AG04449 (cell line): ENCODE results near the gene ZNF227.
"Not testable (repeated sequence)": the region's sequence is repeated elsewhere in the genome, so short reads cannot be mapped to it uniquely, and the experiment has no call there.

Experiments used
- CTCF ChIA-PET: fragments of 350-600 bp; formaldehyde crosslinking; extraction: SDS; loops from one replicate; lab custom pipeline; 2021; ENCODE audit warnings: antibody characterized with exemption; lab: Yijun Ruan, JAX
- POLR2A ChIA-PET: fragments of 400-600, 350-600 bp; formaldehyde crosslinking; extraction: SDS; loops from one replicate; lab custom pipeline; 2020; ENCODE audit warnings: antibody characterized with exemption, inconsistent platforms; lab: Yijun Ruan, JAX
- DNase-seq: peaks from one replicate; pipeline ENCODE4 v3.0.0-alpha.2; 2010; ENCODE audit warnings: low read depth, low spot score
- H3K4me3 ChIP-seq: 2 replicates; pipeline ENCODE4 v1.5.1; 2011; ENCODE audit warnings: low read depth, mild to moderate bottlenecking, control low read depth, low read length
- TF ChIP-seq, protein P1 (sequence below): IDR thresholded peaks from one replicate; pipeline ENCODE4 v1.5.1; 2011; ENCODE audit warnings: mild to moderate bottlenecking, moderate library complexity, low read length, control low read depth, inconsistent platforms; ENCODE audit not compliant: insufficient read depth; ENCODE audit errors: missing control alignments

Gene ZNF227

DNA sequence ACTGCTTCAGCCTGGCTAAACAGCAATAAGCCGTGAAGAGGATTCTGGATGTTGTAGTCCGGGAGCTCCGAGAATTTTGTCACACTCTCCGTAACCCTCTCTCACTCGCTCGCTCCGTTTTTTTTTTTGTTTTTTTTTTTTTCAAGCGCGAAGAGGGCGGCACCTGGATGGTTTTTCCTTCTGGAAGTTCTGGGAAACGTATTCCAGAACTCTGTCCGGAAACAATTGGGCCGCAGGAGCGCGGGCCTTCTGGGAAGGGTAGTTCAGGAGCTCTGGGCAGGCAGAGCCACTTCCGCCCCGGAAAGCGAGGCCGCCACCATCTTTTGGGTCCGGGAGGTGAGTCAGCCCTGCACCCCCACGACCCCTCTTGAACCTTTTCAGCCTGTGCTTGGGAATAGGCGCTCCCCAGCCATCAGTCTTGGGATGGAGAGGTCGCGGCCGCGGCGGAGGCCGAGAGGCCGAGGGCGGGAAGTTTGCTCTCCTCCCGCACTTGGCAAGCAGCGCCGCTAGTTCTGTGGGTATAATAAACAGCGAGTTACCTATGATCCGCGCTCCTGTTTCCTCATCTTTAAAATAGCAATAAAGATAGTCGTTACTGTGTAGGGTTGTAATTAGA is at the start of gene ZNF227:
TSS of gene ZNF227 (plus strand) at position 283 of the 616 bp plus-strand sequence. CDS start 5,261 bp downstream, outside the sequence.
- ChIA-PET CTCF (no interaction called here), POLR2A (interaction anchor here (0.6 to 0.9 kb wide), 6 partner anchors 29 to 385 kb away, joined by 3 to 6 read pairs (median 3); partner anchors contain the start of genes ZNF225 and ZNF283)
- DNase-seq, result peak; percentile 71

DNA sequence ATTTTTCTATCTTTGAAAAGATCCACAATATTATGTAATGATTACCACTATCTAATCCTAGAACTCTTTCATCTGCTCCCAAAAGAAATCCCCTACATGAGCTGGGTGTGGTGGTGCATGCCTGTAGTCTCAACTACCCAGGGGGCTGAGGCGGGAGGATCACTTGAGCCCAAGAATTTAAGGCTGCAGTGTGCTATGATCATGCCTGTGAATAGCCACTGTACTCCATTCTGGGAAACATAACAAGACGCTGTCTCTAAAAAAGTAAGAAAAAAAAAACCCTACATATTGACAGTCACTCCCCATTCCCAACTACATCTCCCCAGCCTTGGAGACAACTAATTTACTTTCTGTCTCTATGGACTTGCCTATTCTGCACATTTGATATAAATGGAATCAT is 48.5 kb upstream of the ZNF227 start:
- ChIA-PET CTCF (no interaction called here), POLR2A (interaction anchor here (1.5 kb wide), 1 partner anchor 50 kb away, joined by 5 read pairs; no protein-coding TSS in a partner anchor)
- TF ChIP-seq, protein P1, sequence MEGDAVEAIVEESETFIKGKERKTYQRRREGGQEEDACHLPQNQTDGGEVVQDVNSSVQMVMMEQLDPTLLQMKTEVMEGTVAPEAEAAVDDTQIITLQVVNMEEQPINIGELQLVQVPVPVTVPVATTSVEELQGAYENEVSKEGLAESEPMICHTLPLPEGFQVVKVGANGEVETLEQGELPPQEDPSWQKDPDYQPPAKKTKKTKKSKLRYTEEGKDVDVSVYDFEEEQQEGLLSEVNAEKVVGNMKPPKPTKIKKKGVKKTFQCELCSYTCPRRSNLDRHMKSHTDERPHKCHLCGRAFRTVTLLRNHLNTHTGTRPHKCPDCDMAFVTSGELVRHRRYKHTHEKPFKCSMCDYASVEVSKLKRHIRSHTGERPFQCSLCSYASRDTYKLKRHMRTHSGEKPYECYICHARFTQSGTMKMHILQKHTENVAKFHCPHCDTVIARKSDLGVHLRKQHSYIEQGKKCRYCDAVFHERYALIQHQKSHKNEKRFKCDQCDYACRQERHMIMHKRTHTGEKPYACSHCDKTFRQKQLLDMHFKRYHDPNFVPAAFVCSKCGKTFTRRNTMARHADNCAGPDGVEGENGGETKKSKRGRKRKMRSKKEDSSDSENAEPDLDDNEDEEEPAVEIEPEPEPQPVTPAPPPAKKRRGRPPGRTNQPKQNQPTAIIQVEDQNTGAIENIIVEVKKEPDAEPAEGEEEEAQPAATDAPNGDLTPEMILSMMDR, result no peak
- H3K4me3 ChIP-seq, result no peak overlapping the region
- no peak for DNase-seq

More for the DNA sequence above, at the start of gene ZNF227:
- TF ChIP-seq, protein P1, result no peak
- H3K4me3 ChIP-seq, result peak within 1 kb of the TSS; percentile 94

DNA sequence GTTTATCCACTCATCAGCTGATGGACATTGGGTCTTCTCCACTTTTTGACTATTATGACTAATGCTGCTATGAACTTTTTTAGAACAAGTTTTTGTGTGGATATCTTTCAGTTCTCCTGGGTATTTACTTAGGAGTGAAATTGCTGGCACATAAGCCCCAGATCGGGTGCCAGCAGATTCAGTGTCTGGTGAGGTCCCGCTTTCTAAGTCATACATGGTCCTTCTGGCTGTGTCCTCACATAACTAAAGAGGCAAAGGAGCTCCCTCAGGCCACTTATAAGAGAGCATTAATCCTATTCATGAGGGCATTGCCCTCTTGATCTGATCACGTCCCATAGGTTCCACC is 48.0 kb upstream of the ZNF227 start:
- ChIA-PET CTCF (interaction anchor here (1.0 kb wide), 1 partner anchor 10 kb away, joined by 3 read pairs; no protein-coding TSS in a partner anchor), POLR2A (interaction anchor here (0.8 to 1.5 kb wide), 3 partner anchors 22 to 50 kb away, joined by 4 to 5 read pairs (median 5); no protein-coding TSS in a partner anchor)
- TF ChIP-seq, protein P1, result no peak
- H3K4me3 ChIP-seq, result peak overlapping the region; percentile 20
- DNase-seq, result no peak

DNA sequence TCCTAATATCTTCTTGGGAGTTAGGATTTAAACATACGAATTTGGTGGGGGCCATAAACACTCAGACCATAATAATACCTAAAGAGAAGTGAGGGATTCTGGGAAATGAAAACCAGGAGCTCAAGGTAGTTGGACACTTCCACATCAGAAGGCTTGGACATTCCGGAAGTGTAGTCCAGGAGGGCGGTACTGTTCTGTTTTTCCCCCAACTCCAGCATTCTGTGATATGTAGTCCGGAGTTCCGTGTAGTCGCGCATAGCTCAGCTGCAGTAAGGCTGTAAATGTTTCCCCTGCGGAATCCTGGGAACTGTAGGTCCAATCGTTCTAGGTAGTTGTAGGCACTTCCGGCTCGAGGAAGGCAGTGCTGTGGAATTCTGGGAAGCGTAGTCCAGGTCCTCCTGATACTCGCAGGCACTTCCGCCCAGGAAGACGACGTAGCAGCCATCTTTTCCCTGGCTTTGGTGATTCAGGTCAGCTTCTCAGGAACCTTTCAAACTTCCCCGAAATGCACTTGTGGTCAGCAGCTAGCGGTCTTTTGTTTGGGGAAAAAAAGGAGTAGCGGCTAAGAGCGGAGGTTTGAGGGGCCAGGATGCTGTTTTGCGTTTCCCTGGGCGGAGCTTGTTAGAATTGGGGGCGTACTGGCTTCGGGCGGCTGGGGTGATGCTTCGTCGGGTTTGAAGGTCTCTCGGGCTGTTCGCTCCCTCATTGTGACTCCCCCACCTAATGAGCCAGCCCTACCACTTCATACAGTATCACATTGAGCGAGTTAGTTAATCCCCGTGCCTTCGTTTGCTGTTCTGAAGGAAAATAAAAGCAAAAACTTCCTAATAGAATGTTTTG is 47.4 kb upstream of the ZNF227 start, which contains the start of gene ZNF226:
TSS of gene ZNF226 (plus strand) at position 428 of the 840 bp plus-strand sequence. CDS start 4,981 bp downstream, outside the sequence.
- TF ChIP-seq, protein P1, result no peak
- peak; percentile 94 for DNase-seq
- ChIA-PET CTCF (interaction anchor here (1.0 kb wide), 1 partner anchor 10 kb away, joined by 3 read pairs; no protein-coding TSS in a partner anchor), POLR2A (interaction anchor here (0.7 to 1.5 kb wide), 4 partner anchors 18 to 51 kb away, joined by 3 to 5 read pairs (median 4); no protein-coding TSS in a partner anchor)
- peak within 1 kb of the TSS; percentile 96 for H3K4me3 ChIP-seq

DNA sequence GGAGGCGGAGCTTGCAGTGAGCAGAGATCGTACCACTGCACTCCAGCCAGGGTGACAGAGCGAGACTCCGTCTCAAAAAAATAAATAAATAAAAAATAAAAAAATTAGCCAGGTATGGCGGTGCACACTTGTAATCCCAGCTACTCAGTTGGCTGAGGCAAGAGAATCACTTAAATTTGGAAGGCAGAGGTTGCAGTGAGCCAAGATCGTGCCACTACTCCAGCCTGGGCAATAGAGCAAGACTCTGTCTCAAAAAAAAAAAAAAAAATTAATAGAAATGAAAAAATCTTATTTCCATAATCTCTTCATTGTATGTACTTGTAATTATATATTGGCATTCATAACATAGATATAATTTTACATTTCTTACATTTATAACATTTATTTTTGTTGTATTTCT is 41.7 kb upstream of the ZNF227 start:
- H3K4me3 ChIP-seq, DNase-seq, CTCF ChIA-PET, POLR2A ChIA-PET: not testable (repeated sequence)

DNA sequence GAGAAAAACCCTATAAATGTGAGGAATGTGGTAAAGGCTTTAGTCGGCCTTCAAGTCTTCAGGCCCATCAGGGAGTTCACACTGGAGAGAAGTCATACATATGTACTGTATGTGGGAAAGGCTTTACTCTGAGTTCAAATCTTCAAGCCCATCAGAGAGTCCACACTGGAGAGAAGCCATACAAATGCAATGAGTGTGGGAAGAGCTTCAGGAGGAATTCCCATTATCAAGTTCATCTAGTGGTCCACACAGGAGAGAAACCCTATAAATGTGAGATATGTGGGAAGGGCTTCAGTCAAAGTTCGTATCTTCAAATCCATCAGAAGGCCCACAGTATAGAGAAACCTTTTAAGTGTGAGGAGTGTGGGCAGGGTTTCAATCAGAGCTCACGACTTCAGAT is 35.7 kb upstream of the ZNF227 start:
- POLR2A ChIA-PET, result no interaction called here
- TF ChIP-seq, protein P1, result no peak
- H3K4me3 ChIP-seq, result no peak overlapping the region
- CTCF ChIA-PET, result no interaction called here
- DNase-seq, result no peak
